Measurements from ENCODE around the gene RMDN2. TPM values are rescaled to one million over a fixed set of nuclear protein-coding genes. Genes with fewer than 3 reads are reported as not detected.

The RMDN2 gene
- total RNA-seq, 2 donors from 2014 or later, result 3.9 to 4.9 TPM

GRCh38 chr2:37881397-37881796 lies 43.7 kb upstream of the RMDN2 start:
- WGBS, 2 experiments (ENCODE audit: insufficient coverage in 1 of 2, insufficient read length in 1 of 2), result 71 to 79% methylated on average over 3 to 8 of the region's 9 CpGs

GRCh38 chr2:37882036-37882435 lies 43.1 kb upstream of the RMDN2 start:
- Mint-ChIP-seq H3K9me3 (no peaks in the 10 kb centered on the region), H3K4me1 (peaks cover 19% of the 10 kb centered on the region), H3K4me3 (no peak overlapping the region), H3K27ac (no peak overlapping the region), H3K27me3 (ENCODE audit: insufficient read depth) (peaks cover 16% of the 10 kb centered on the region), H3K36me3 (ENCODE audit: low read depth) (no peaks in the 10 kb centered on the region)
- no peaks in the 10 kb centered on the region for H3K9me3 ChIP-seq (ENCODE audit: control insufficient read depth, low read length)
- no peak overlapping the region for H3K27ac ChIP-seq (ENCODE audit: low read depth, low read length)
- no peak for TF ChIP-seq CTCF (conservative IDR thresholded peaks at IDR 0.05)
- H3K27me3 ChIP-seq (ENCODE audit: control insufficient read depth, insufficient read depth, low read length, poor library complexity, severe bottlenecking), result peaks cover 5% of the 10 kb centered on the region
- H3K9ac ChIP-seq (ENCODE audit: extremely low read depth, low read length, poor library complexity, severe bottlenecking), result no peak overlapping the region
- H3K4me1 ChIP-seq (ENCODE audit: control insufficient read depth, insufficient read depth, low read length), result peaks cover 4% of the 10 kb centered on the region
- DNase-seq, result no peak
- H3K36me3 ChIP-seq (ENCODE audit: control insufficient read depth, insufficient read depth, low read length), result no peaks in the 10 kb centered on the region
- WGBS, 2 experiments (ENCODE audit: insufficient coverage in 1 of 2, insufficient read length in 1 of 2), result 83% methylated on average over 1 of the region's 1 CpG; no CpG with 5 or more reads in 1 of the 2 experiments
- no peak overlapping the region for H3K4me3 ChIP-seq (ENCODE audit: low read length)

More at GRCh38 chr2:37881397-37881796, 43.7 kb upstream of the RMDN2 start:
- Mint-ChIP-seq H3K27ac (no peak overlapping the region), H3K27me3 (ENCODE audit: insufficient read depth) (peaks cover 16% of the 10 kb centered on the region), H3K4me1 (peaks cover 19% of the 10 kb centered on the region), H3K36me3 (ENCODE audit: low read depth) (no peaks in the 10 kb centered on the region), H3K9me3 (no peaks in the 10 kb centered on the region), H3K4me3 (no peak overlapping the region)
- no peak for DNase-seq
- Histone ChIP-seq H3K9ac (ENCODE audit: extremely low read depth, low read length, poor library complexity, severe bottlenecking) (no peak overlapping the region), H3K36me3 (ENCODE audit: control insufficient read depth, insufficient read depth, low read length) (no peaks in the 10 kb centered on the region), H3K27ac (ENCODE audit: low read depth, low read length) (no peak overlapping the region), H3K9me3 (ENCODE audit: control insufficient read depth, low read length) (no peaks in the 10 kb centered on the region), H3K4me3 (ENCODE audit: low read length) (no peak overlapping the region), H3K27me3 (ENCODE audit: control insufficient read depth, insufficient read depth, low read length, poor library complexity, severe bottlenecking) (peaks cover 5% of the 10 kb centered on the region), H3K4me1 (ENCODE audit: control insufficient read depth, insufficient read depth, low read length) (peaks cover 7% of the 10 kb centered on the region)
- TF ChIP-seq CTCF (conservative IDR thresholded peaks at IDR 0.05), result no peak

- 94% methylated on average over 2 of the region's 2 CpGs; no CpG with 5 or more reads in 1 of the 2 experiments for WGBS, 2 experiments (ENCODE audit: insufficient coverage in 1 of 2, insufficient read length in 1 of 2)
Observed at GRCh38 chr2:37883518-37883917, 41.6 kb upstream of the RMDN2 start.

More at GRCh38 chr2:37883518-37883917, 41.6 kb upstream of the RMDN2 start:
- TF ChIP-seq CTCF (conservative IDR thresholded peaks at IDR 0.05), result no peak
- Mint-ChIP-seq H3K4me1 (peaks cover 19% of the 10 kb centered on the region), H3K27ac (no peak overlapping the region), H3K27me3 (ENCODE audit: insufficient read depth) (peaks cover 20% of the 10 kb centered on the region), H3K36me3 (ENCODE audit: low read depth) (no peaks in the 10 kb centered on the region), H3K4me3 (no peak overlapping the region), H3K9me3 (no peaks in the 10 kb centered on the region)
- Histone ChIP-seq H3K36me3 (ENCODE audit: control insufficient read depth, insufficient read depth, low read length) (no peaks in the 10 kb centered on the region), H3K4me1 (ENCODE audit: control insufficient read depth, insufficient read depth, low read length) (peaks cover 4% of the 10 kb centered on the region), H3K27ac (ENCODE audit: low read depth, low read length) (no peak overlapping the region), H3K27me3 (ENCODE audit: control insufficient read depth, insufficient read depth, low read length, poor library complexity, severe bottlenecking) (peaks cover 5% of the 10 kb centered on the region), H3K9ac (ENCODE audit: extremely low read depth, low read length, poor library complexity, severe bottlenecking) (no peak overlapping the region), H3K4me3 (ENCODE audit: low read length) (no peak overlapping the region), H3K9me3 (ENCODE audit: control insufficient read depth, low read length) (no peaks in the 10 kb centered on the region)
- DNase-seq, result no peak
